Liver (tissue), 3 donors: Measurements from ENCODE around the gene CABCOCO1.

Source experiments
- CTCF ChIP-seq: fragments of 150-350 bp; IDR thresholded peaks from 2 replicates; pipeline ENCODE4 v1.5.1; 2017; ENCODE audit warnings: improper control_type of control experiment, low read depth, low read length; ENCODE audit not compliant: missing input control
- FOXA1 ChIP-seq: IDR thresholded peaks from 2 replicates; pipeline ENCODE4 v1.6.1; 2016; ENCODE audit warnings: antibody characterized with exemption
- SP1 ChIP-seq: IDR thresholded peaks from 2 replicates; pipeline ENCODE4 v1.6.1; 2018; ENCODE audit warnings: antibody characterized with exemption, mild to moderate bottlenecking
- TF ChIP-seq, protein P1 (sequence below): IDR thresholded peaks from 2 replicates; pipeline ENCODE4 v1.6.1; 2016; ENCODE audit warnings: antibody characterized with exemption, mild to moderate bottlenecking
- TF ChIP-seq, protein P2 (sequence below): IDR thresholded peaks from 2 replicates; pipeline ENCODE4 v1.6.1; 2016; ENCODE audit warnings: antibody characterized with exemption
- donor health status: healthy.
- donor health status: healthy.

DNA sequence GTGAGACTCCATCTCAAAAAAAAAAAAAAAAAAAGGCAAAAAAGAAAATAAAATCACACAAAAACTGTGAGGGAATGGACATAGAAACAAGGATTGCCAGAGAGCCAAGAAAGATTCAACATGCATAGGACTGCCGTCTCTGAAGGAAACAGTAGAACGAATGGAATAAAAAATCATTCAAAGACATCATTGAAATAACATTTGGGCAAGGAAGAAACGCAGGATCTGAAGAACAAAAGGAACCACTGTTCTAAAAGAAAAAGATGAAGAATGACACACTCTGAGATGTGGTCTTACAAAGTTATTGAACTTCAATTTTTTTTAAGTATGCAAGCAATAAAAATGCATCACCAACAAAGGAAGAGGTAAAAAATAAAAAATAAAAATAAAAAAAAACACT lies 57.2 kb downstream of the CABCOCO1 start:
- TF ChIP-seq CTCF (no peak), FOXA1 (no peak), SP1 (no peak)
- TF ChIP-seq, protein P1, sequence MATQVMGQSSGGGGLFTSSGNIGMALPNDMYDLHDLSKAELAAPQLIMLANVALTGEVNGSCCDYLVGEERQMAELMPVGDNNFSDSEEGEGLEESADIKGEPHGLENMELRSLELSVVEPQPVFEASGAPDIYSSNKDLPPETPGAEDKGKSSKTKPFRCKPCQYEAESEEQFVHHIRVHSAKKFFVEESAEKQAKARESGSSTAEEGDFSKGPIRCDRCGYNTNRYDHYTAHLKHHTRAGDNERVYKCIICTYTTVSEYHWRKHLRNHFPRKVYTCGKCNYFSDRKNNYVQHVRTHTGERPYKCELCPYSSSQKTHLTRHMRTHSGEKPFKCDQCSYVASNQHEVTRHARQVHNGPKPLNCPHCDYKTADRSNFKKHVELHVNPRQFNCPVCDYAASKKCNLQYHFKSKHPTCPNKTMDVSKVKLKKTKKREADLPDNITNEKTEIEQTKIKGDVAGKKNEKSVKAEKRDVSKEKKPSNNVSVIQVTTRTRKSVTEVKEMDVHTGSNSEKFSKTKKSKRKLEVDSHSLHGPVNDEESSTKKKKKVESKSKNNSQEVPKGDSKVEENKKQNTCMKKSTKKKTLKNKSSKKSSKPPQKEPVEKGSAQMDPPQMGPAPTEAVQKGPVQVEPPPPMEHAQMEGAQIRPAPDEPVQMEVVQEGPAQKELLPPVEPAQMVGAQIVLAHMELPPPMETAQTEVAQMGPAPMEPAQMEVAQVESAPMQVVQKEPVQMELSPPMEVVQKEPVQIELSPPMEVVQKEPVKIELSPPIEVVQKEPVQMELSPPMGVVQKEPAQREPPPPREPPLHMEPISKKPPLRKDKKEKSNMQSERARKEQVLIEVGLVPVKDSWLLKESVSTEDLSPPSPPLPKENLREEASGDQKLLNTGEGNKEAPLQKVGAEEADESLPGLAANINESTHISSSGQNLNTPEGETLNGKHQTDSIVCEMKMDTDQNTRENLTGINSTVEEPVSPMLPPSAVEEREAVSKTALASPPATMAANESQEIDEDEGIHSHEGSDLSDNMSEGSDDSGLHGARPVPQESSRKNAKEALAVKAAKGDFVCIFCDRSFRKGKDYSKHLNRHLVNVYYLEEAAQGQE = no peak
- TF ChIP-seq, protein P2, sequence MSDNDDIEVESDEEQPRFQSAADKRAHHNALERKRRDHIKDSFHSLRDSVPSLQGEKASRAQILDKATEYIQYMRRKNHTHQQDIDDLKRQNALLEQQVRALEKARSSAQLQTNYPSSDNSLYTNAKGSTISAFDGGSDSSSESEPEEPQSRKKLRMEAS = no peak
